CD4-positive, alpha-beta T cell treated with Interleukin-2 at 100 ng/mL for 4 hours (primary cell): ENCODE results near the gene CERS4.
A peak's percentile ranks its signal among the peaks of the same experiment; 100 is the strongest.
"Not testable (repeated sequence)": the region's sequence is repeated elsewhere in the genome, so short reads cannot be mapped to it uniquely, and the experiment has no call there.

Experiments used
- DNase-seq: peaks from one replicate; pipeline ENCODE4 v3.0.0-alpha.2; 2020; ENCODE audit warnings: low spot score

The CERS4 gene

GRCh38 chr19:8243146-8243545 lies 34.0 kb downstream of the CERS4 start:
- no peak for DNase-seq

- DNase-seq = no peak
Observed at GRCh38 chr19:8244442-8244841, 35.3 kb downstream of the CERS4 start.

GRCh38 chr19:8245869-8246835 lies 37.0 kb downstream of the CERS4 start:
- DNase-seq = no peak

GRCh38 chr19:8247129-8247890 lies 38.1 kb downstream of the CERS4 start:
- DNase-seq = not testable (repeated sequence)

- no peak for DNase-seq
Observed at GRCh38 chr19:8248348-8249328, 39.5 kb downstream of the CERS4 start.

- DNase-seq = no peak
Observed at GRCh38 chr19:8250596-8250995, 41.4 kb downstream of the CERS4 start.

GRCh38 chr19:8251025-8251472 lies 41.9 kb downstream of the CERS4 start:
- no peak for DNase-seq

- peak; percentile 84 for DNase-seq
Observed at GRCh38 chr19:8252922-8253589, 43.9 kb downstream of the CERS4 start.

- DNase-seq = no peak
Observed at GRCh38 chr19:8253678-8254077, 44.5 kb downstream of the CERS4 start.

GRCh38 chr19:8254286-8255001 lies 45.3 kb downstream of the CERS4 start:
- DNase-seq = no peak

GRCh38 chr19:8255426-8256125 lies 46.4 kb downstream of the CERS4 start:
- no peak for DNase-seq

- no peak for DNase-seq
Observed at GRCh38 chr19:8256276-8257051, 47.3 kb downstream of the CERS4 start.

GRCh38 chr19:8257052-8257443 lies 47.9 kb downstream of the CERS4 start:
- no peak for DNase-seq

GRCh38 chr19:8259142-8259921 lies 50.2 kb downstream of the CERS4 start:
- no peak for DNase-seq

- DNase-seq = no peak
Observed at GRCh38 chr19:8259922-8260247, 50.7 kb downstream of the CERS4 start.

GRCh38 chr19:8261347-8261746 lies 52.2 kb downstream of the CERS4 start:
- no peak for DNase-seq

GRCh38 chr19:8261881-8262280 lies 52.7 kb downstream of the CERS4 start:
- no peak for DNase-seq

- DNase-seq = no peak
Observed at GRCh38 chr19:8262431-8262830, 53.3 kb downstream of the CERS4 start.
